ENCODE measurements around the gene UTP15.

The UTP15 gene

GRCh38 chr5:73565139-73565968 is at the start of gene UTP15, which contains the start of gene ANKRA2:
UTP15 (plus strand) TSS chr5:73565743; CDS start chr5:73567345, 1,602 bp downstream.
ANKRA2 (minus strand) TSS chr5:73565639; CDS start chr5:73562881, 2,758 bp downstream.
- DNase-seq (ENCODE audit: low spot score), result peak; percentile 50

- DNase-seq (ENCODE audit: low spot score), result peak; percentile 65
Measured at GRCh38 chr5:73519531-73520283, 45.8 kb upstream of the UTP15 start.

- DNase-seq (ENCODE audit: low spot score), result no peak
Measured at GRCh38 chr5:73522989-73523388, 42.6 kb upstream of the UTP15 start.

GRCh38 chr5:73523861-73524260 is 41.7 kb upstream of the UTP15 start:
- DNase-seq (ENCODE audit: low spot score), result no peak

- DNase-seq (ENCODE audit: low spot score), result no peak
Measured at GRCh38 chr5:73525606-73526203, 39.8 kb upstream of the UTP15 start.

GRCh38 chr5:73528248-73528647 is 37.3 kb upstream of the UTP15 start:
- DNase-seq (ENCODE audit: low spot score), result no peak

- DNase-seq (ENCODE audit: low spot score), result no peak
Measured at GRCh38 chr5:73529081-73529480, 36.5 kb upstream of the UTP15 start.

- DNase-seq (ENCODE audit: low spot score), result no peak
Measured at GRCh38 chr5:73531356-73531755, 34.2 kb upstream of the UTP15 start.

- no peak for DNase-seq (ENCODE audit: low spot score)
Measured at GRCh38 chr5:73532195-73532594, 33.3 kb upstream of the UTP15 start.

GRCh38 chr5:73534011-73534644 is 31.4 kb upstream of the UTP15 start:
- no peak for DNase-seq (ENCODE audit: low spot score)

GRCh38 chr5:73534971-73535370 is 30.6 kb upstream of the UTP15 start:
- no peak for DNase-seq (ENCODE audit: low spot score)

- no peak for DNase-seq (ENCODE audit: low spot score)
Measured at GRCh38 chr5:73539730-73540129, 25.8 kb upstream of the UTP15 start.

- no peak for DNase-seq (ENCODE audit: low spot score)
Measured at GRCh38 chr5:73540192-73540591, 25.4 kb upstream of the UTP15 start.

- no peak for DNase-seq (ENCODE audit: low spot score)
Measured at GRCh38 chr5:73542020-73542419, 23.5 kb upstream of the UTP15 start.

GRCh38 chr5:73544429-73545402 is 20.8 kb upstream of the UTP15 start:
- no peak for DNase-seq (ENCODE audit: low spot score)

- DNase-seq (ENCODE audit: low spot score), result no peak
Measured at GRCh38 chr5:73545403-73545779, 20.2 kb upstream of the UTP15 start.

- DNase-seq (ENCODE audit: low spot score), result no peak
Measured at GRCh38 chr5:73550016-73550415, 15.5 kb upstream of the UTP15 start.

- no peak for DNase-seq (ENCODE audit: low spot score)
Measured at GRCh38 chr5:73552642-73553041, 12.9 kb upstream of the UTP15 start.

- no peak for DNase-seq (ENCODE audit: low spot score)
Measured at GRCh38 chr5:73558950-73559349, 6.6 kb upstream of the UTP15 start.

GRCh38 chr5:73564018-73564417 is 1.5 kb upstream of the UTP15 start:
- no peak for DNase-seq (ENCODE audit: low spot score)

GRCh38 chr5:73564675-73565074 is 868 bp upstream of the UTP15 start:
- no peak for DNase-seq (ENCODE audit: low spot score)

All from HuH-7.5 (cell line).